ENCODE results near the gene ZNF629.

Gene ZNF629

GRCh38 chr16:30755955-30756780, 30.8 kb downstream of the ZNF629 start:
- no peak for DNase-seq
- TF ChIP-seq POLR2A (IDR thresholded peaks at IDR 0.05; ENCODE audit: low read length) (no peak), GATA1 (IDR thresholded peaks at IDR 0.05; ENCODE audit: low read depth, low read length) (no peak)

- TF ChIP-seq GATA1 (IDR thresholded peaks at IDR 0.05; ENCODE audit: low read depth, low read length) (no peak), POLR2A (IDR thresholded peaks at IDR 0.05; ENCODE audit: low read length) (no peak)
Observed at GRCh38 chr16:30753596-30753995, 33.4 kb downstream of the ZNF629 start.

GRCh38 chr16:30750876-30751465, 36.0 kb downstream of the ZNF629 start:
- DNase-seq: no peak
- TF ChIP-seq POLR2A (IDR thresholded peaks at IDR 0.05; ENCODE audit: low read length): no peak
- TF ChIP-seq GATA1 (IDR thresholded peaks at IDR 0.05; ENCODE audit: low read depth, low read length): no peak

More at GRCh38 chr16:30753596-30753995, 33.4 kb downstream of the ZNF629 start:
- DNase-seq: no peak

DNA sequence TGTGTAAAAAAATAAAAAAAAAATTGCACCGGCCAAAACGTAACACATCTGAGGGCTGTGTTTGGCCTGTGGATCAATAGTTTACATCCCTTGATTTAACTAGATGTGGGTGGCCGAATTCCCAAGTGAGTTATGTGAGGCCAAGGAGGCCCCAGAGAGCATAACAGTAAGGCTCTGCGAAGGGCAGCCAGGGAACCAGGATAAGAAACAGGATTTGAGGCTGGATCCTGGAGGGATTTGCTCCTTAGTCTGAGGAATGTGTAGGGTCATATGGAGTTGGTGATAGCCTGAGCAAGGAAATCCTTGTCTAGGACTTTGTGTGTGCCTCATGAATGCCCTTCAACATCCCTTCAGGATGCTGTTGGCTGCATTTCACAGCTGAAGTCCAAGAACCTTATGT, 36.8 kb downstream of the ZNF629 start:
- TF ChIP-seq GATA1 (IDR thresholded peaks at IDR 0.05; ENCODE audit: low read depth, low read length) (no peak), POLR2A (IDR thresholded peaks at IDR 0.05; ENCODE audit: low read length) (no peak)
- no peak for DNase-seq

DNA sequence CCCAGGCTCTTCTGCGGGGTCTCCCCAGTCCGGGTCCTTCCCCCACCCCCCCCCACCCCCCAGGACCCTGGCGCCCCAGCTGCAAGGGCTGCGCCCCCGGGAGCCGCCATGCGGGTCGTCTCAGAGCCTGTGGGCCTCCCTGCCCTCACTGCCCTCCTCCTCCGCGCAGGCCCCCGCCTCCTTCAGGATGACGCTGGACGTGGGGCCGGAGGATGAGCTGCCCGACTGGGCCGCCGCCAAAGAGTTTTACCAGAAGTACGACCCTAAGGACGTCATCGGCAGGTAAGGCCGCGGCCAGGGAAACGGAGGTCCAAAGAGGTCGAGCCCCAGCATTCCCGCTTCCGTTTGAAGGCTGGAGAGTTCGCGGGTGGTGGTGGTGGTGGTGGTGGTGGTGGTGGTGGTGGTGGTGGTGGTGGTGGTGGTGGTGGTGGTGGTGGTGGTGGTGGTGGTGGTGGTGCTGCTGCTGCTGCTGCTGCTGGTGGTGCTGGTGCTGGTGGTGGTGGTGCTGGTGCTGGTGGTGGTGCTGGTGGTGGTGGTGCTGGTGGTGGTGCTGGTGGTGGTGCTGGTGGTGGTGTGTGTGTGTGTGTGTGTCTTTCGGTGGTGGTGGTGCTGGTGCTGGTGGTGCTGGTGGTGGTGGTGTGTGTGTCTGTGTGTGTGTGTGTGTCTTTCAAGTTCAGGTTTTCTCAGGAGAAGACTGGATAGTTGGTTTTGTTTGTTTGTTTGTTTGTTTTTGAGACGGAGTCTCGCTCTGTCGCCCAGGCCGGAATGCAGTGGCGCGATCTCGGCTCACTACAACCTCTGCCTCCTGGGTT, 38.2 kb downstream of the ZNF629 start:
- DNase-seq: peak; percentile 68 to 70

GRCh38 chr16:30747799-30748633, 39.0 kb downstream of the ZNF629 start, which contains the start of gene PHKG2:
Gene PHKG2 (plus strand): TSS chr16:30748425. CDS start chr16:30748821, 396 bp downstream.
- DNase-seq: peak; percentile 99
- TF ChIP-seq GATA1 (IDR thresholded peaks at IDR 0.05; ENCODE audit: low read depth, low read length) (no peak), POLR2A (IDR thresholded peaks at IDR 0.05; ENCODE audit: low read length) (peak; percentile 88)

More for the DNA sequence above, 38.2 kb downstream of the ZNF629 start:
- TF ChIP-seq POLR2A (IDR thresholded peaks at IDR 0.05; ENCODE audit: low read length): no peak
- TF ChIP-seq GATA1 (IDR thresholded peaks at IDR 0.05; ENCODE audit: low read depth, low read length): no peak

GRCh38 chr16:30747331-30747730, 39.7 kb downstream of the ZNF629 start:
- TF ChIP-seq GATA1 (IDR thresholded peaks at IDR 0.05; ENCODE audit: low read depth, low read length): no peak
- TF ChIP-seq POLR2A (IDR thresholded peaks at IDR 0.05; ENCODE audit: low read length): no peak
- no peak for DNase-seq

DNA sequence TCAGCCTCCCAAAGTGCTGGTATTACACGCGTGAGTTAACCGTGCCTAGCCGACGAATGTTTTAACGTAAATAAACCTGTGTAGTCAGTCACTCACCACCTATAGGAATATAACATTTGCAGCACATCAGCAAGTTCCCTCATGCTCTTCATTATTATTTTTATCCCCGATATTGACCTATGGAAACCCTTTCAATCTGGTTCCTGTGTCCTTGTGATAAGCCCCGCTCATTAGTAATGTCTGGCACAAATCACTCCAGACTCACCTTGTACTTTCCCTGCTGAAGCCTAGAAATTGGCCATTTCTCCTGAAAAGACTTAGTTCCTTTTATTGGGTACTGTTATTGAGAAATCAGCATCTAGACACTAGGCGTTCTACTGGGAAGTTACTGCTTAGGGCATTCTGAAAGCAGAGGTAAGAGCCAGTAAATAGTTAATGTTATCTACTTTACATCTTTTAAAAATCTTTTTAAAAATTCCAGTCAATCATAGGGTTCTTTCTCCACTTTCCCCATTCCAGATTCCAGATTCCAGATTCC, 40.3 kb downstream of the ZNF629 start:
- TF ChIP-seq GATA1 (IDR thresholded peaks at IDR 0.05; ENCODE audit: low read depth, low read length): no peak
- TF ChIP-seq POLR2A (IDR thresholded peaks at IDR 0.05; ENCODE audit: low read length): no peak

DNA sequence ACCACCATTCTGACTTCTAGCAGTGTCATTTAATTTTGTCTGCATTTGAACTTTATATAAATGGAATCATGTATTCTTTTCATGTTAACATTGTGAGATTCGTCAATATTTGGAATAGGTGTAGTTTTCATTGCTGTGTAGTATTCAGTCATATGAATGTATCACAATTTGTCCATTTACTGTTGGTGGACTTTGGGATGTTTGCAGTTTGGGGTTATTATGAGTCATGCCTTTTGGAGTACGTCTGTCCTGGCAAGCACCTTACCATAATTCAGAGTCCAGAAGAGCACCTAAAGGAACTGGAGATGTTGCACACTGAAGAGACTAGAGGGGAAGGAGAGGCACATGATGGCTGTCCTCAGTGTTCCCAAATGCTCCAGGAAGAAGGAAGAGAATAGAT, 41.9 kb downstream of the ZNF629 start:
- no peak for TF ChIP-seq POLR2A (IDR thresholded peaks at IDR 0.05; ENCODE audit: low read length)
- TF ChIP-seq GATA1 (IDR thresholded peaks at IDR 0.05; ENCODE audit: low read depth, low read length): no peak
- DNase-seq: no peak

More for the DNA sequence above, 40.3 kb downstream of the ZNF629 start:
- no peak for DNase-seq

DNA sequence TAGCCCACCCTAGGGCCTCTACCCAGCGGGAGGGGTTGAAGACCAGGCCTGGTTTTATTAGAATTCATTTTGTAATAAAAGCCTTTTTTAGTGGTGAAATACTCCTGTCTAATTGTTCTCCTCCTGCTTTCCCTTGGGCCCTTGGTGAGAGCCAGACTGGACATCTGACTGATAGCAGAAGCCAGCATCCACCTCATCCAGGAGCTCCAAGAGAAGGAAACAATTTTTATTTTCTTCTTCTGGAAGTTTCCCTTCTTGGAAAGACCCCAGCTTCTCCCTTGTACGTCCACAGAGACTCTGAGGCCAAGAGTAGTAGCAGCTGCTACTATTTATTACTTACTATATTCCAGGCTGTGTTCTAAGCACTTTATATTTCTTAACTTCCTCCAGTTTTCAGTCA, 42.8 kb downstream of the ZNF629 start:
- TF ChIP-seq POLR2A (IDR thresholded peaks at IDR 0.05; ENCODE audit: low read length) (no peak), GATA1 (IDR thresholded peaks at IDR 0.05; ENCODE audit: low read depth, low read length) (no peak)
- no peak for DNase-seq

GRCh38 chr16:30743716-30744115, 43.3 kb downstream of the ZNF629 start:
- TF ChIP-seq GATA1 (IDR thresholded peaks at IDR 0.05; ENCODE audit: low read depth, low read length) (no peak), POLR2A (IDR thresholded peaks at IDR 0.05; ENCODE audit: low read length) (no peak)

DNA sequence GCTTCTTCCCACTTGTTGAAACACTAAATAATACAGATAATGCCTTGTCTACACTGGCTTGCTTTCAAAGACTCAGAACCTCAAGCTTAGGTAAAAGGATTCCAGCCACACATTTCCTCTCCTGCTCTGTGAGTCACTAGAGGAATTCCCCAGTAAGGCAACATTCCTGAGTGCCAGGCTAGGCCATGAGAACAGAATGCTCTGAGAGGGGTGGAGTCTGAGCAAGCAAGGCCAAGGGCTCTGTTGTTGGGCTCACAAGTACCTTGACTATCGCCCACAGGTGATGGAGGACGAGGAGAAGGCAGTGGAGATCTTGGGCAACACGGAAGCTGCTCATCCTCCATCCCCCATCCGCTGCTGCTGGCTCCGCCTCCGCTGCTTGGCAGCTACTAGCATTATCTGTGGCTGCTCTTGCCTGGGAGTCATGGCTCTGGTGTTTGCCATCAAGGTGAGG, 45.5 kb downstream of the ZNF629 start:
- no peak for DNase-seq
- no peak for TF ChIP-seq GATA1 (IDR thresholded peaks at IDR 0.05; ENCODE audit: low read depth, low read length)
- TF ChIP-seq POLR2A (IDR thresholded peaks at IDR 0.05; ENCODE audit: low read length): no peak

More at GRCh38 chr16:30743716-30744115, 43.3 kb downstream of the ZNF629 start:
- no peak for DNase-seq
